NCI-H2196 (cell line): Measurements from ENCODE around the gene PDE6B.
"Not testable (repeated sequence)": the region's sequence is repeated elsewhere in the genome, so short reads cannot be mapped to it uniquely, and the experiment has no call there.

Experiments
- DNase-seq: peaks from one replicate; lab custom pipeline; 2025; ENCODE audit not compliant: unreplicated experiment; lab: John Stamatoyannopoulos, UW

PDE6B gene

GRCh38 chr4:622071-622995 is 3.0 kb upstream of the PDE6B start:
- no peak for DNase-seq

DNA sequence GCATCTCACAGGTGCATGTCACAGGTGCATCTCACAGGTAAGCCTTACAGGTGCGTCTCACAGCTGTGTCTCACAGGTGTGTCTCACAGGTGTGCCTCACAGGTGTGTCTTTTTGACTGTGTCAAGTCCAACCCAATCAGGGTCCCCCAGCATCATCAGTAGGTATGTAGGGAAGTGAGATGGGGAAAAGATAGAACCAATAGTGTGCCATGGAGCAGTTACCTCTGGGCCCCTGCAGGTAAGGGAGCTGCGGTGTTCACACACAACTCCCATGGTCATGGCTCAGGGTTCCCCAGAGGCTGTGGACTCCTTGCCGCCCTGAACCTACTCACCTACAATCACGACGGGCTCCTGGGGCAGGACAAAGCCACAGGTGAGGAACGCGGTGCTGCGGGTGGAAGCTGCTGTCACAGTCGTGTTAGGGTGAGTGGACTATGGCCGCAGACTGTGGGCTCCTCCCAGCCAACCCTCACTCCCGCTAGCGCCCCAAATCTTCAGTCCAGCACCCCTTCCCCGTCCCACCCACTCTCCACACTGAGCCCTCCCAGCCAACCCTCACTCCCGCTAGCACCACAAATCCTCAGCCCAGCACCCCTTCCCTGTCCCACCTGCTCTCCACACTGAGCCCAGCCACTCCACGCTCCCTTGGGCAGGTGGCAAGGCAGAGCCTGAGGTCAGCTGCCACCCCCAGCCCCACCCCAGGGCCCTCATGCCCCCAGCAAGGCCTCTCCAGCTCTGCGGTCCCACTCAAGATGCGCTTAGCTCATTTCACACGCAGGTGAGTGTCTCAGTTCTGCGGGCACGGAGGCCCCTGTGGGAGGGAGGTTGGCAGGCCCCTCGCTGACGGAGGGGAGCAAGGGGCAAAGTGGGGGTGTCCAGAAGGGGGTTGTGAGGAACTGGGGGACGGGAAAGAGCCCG is 2.1 kb upstream of the PDE6B start:
- DNase-seq, result no peak

DNA sequence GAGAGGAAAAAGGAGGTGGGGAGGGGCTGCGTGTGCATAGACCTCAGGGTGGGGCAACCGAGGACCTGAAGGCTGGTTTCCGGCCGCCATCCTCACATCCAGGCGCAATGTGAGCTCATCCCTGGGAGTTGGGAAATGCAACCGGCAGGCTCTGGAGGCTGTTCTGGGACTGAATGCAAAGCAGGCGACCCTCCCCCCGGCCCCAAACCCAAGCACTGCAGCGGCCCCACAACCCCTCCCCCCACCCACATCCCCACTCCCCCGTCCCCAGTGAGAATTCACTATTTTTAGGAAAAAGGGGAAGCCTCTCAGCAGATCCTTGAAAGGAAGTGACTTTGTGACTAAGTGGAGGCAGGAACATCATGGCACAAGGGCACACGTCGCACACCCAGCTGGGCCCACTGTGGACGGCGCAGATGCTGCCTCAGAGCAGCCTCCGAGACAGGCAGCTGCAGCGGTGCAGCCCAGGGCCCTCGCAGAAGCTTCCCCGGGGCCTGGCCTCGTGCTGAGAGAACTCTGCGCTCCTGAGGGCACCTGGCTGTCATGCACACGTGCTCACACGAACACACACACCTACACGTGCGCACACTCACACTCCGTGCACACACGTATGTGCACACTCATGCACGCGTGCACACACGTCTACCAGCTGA is 1.3 kb upstream of the PDE6B start:
- DNase-seq, result no peak

DNA sequence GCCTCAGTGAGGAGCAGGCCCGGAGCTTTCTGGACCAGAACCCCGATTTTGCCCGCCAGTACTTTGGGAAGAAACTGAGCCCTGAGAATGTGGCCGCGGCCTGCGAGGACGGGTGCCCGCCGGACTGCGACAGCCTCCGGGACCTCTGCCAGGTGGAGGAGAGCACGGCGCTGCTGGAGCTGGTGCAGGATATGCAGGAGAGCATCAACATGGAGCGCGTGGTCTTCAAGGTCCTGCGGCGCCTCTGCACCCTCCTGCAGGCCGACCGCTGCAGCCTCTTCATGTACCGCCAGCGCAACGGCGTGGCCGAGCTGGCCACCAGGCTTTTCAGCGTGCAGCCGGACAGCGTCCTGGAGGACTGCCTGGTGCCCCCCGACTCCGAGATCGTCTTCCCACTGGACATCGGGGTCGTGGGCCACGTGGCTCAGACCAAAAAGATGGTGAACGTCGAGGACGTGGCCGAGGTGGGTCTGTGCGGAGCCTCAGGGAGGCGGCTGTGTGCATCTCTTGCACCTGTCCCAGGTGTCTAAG is 323 bp downstream of the PDE6B start:
- DNase-seq, result no peak

DNA sequence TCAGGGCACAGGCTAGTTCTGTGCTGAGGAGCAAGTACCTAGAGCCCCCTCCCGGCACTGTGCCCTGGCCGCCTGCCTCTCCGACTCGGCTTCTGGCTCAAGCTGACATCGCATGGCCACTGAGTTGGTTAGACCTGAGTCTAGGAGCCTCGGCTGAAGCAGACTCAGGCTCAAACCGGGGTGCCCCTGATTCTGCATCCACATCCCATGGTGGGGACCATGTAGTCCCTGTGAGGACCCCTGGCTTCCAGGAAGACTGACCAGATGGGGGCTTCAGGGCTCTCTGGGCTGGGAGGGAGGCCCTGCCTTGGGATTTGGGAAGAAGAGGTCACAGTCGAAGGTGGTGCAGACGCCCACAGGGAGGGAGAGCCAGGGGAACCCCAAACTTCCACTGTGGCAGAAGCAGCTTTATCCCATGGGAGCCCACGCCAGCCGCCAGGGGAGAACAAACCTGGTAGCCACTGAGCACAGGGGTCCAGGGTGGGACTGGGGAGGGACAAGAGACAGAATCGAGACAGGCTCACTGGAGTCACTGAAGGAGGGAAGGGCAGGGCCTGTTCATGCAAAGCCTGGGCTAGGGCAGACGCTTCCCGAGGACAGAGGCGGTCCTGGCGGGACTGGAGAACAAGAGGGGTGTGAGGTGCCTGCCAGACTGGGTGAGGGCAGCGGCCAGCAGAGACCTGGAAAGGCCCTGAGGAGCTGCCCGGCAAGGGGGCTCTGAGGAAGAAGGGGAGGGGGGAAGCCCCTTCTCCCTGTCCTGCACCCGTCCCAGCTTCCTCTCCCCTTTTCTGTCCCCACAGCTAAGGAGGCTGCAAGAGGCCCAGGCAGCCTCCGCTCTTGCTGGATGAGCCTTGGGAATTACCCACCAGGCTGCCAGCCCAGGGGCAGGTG is 1.1 kb downstream of the PDE6B start:
- DNase-seq, result no peak

DNA sequence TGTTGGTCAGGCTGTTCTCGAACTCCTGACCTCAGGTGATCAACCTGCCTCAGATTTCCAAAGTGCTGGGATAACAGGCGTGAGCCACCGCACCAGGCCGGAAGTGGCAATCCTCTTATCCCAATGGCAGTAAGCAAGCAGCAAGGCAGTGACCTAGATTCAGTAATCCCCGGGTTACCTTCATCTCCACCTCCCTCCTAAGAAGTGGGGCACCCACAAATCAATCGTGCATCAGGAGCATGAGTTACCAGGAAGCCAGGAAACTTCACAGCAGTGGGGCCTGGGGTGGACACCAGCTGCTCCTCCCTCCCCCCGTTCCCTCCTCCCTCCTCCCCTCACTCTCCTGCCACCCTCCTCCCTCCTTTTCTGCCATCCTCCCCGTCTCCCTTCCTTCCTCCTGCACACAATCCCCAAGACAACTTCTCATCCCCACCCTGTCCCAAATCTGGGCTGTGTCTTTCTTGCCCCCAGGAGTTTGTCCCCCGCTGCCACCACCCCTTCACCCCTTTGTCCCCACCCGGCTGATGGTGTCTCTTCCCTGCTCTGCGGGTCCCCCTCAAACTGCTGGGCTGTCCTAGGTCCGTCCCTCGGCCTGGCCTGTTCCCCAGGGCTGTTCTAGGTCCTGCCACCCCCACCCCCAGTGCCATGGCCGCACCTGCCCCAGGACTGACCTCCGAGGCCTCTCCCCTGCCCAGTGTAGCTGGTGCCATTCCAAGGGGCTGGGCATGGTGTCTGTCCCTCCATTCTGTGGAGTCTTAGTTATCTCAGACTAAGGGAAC is 2.2 kb downstream of the PDE6B start:
- no peak for DNase-seq

DNA sequence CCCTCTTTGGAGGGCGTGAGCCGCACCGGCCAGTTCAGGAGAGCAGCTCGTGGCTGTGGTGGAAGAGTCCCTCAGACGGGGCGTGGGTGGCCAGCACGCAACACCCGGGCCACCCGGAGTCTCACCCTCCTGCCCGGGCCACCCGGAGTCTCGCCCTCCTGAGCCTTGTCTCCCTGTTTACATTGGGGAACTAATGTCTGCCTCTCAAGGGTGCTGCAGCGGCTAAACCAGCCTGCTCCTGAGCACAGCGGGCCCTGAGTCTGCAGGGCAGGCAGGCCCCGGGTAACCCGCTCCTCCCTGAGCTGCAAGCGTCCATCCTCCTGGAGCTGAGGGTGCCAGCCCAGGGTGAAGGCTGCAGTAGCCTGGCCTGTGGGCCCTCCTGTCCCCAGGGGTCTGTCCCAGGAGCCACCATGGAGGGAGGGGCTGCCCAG is 3.0 kb downstream of the PDE6B start:
- DNase-seq, result no peak

DNA sequence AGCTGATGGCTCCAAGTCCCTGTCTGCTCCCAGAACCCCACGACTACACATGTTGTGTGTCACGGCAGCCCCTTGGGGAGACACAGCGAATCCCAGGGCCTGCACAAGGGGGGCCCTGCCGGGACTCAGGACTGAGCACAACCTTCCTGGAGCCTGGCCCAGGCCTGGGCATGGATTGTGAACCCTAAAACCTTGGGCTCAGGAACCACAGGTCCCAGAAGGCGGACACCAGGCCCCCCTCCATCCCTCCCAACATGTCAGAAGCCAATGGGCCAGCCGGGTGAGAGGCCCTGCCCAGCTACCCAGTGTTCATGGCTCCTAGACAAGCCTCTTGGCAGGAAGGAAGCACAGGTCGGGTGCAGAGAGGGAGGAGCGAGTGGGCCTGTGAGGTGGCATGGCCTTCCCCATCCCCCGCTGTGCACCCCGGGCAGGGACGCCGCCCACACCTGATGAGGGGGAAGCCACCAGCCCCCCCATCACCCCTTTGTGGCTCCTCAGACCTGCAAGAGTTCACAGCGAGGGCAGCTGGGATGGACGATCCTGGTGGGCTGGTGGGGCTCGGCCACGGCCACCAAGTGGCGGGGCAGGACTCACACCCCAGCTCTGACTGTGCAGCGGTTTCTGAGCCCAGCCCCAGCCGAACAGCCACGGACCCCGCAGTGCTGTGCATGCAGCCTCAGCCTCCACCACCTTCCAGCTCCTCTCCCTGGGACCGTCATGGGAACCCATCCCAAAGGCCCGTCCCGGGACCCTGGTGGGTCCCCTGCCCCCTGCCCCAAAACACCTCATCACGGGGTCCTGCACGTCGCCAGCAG is 3.7 kb downstream of the PDE6B start:
- DNase-seq, result no peak

DNA sequence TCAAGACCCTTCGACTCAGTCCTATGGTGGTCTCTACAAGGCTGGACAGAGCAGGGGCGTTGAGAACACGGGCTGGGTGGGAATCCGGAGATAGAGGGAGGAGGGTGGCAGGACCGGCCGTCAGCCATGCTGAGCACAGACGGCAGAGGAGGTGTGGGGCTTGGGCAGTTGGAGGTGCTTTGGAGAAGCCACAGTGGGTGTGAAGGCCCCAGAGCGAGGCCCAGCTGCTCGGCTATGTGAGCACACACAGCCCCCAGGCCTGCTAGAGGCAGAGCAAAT is 4.2 kb downstream of the PDE6B start:
- no peak for DNase-seq

GRCh38 chr4:629915-630641 is 4.7 kb downstream of the PDE6B start:
- DNase-seq, result no peak

DNA sequence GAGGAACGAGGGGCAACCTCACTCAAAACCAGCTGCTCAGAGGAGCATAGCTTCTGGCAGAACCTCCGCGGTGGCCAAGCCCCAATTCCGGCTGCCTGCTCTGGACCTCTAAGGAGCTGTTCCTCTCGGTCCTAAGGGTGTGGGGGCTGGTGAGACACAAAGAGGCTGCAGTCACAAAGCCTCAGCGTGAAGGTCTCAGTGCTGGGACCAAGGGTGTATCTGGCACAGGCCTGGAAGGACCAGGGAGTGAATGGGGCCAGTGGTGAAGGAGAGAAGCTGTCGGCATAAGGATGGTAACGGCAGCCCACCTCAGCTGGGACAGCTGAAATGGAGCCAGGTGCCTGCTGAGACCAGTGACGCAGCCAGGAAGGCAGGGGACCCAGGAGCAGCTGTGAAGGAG is 5.3 kb downstream of the PDE6B start:
- DNase-seq, result no peak

GRCh38 chr4:632196-632790 is 6.9 kb downstream of the PDE6B start:
- DNase-seq, result no peak

DNA sequence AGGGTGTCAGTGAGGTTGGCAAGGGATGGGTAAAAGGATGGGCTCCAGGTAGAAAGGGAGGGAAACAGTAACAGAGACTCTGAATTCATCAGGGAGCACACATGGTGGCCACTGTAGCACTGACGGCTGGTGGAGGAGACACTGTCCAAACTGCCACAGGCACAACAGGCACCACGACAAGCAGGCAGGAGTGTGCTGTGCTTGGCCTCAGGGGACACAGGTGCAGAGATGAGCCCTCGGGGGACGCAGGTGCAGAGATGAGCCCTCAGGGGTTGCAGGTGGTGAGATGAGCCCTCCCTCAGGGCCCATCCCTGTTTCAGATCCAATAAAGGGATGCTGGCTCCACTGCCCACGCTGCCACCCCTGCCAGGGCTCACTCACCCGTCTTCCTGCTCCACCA is 7.6 kb downstream of the PDE6B start:
- no peak for DNase-seq

GRCh38 chr4:633406-633805 is 8.0 kb downstream of the PDE6B start:
- DNase-seq, result no peak

DNA sequence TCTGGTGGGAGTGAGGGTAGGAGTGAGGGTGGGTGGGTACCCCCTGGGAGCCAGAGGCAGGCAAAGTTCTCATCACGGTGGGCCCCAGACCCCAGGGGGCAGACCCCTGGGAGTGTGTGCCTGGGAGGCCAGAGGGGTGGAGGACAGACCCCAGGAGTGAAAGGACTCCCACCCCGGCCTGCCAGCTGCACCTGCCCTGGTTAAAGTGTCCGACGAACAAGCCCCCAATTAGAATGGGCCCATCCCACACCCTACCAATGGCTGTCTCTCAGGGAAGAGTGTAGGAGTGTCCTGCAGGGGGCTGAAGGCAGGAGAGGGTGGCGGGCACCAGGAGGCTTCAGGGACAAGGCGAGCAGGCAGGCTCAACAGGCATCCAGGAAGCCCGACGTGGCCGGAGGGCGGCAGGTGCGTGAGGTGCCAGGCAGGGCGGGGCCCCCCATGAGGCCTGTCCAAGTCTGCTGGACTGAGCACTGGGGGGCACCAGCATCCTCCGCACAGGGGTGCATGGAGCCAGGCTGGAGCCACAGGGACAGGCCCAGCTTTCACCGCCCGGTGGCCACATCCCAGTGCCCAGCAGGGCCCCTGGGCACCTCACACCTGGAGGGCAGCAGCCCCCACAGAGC is 8.7 kb downstream of the PDE6B start:
- no peak for DNase-seq

DNA sequence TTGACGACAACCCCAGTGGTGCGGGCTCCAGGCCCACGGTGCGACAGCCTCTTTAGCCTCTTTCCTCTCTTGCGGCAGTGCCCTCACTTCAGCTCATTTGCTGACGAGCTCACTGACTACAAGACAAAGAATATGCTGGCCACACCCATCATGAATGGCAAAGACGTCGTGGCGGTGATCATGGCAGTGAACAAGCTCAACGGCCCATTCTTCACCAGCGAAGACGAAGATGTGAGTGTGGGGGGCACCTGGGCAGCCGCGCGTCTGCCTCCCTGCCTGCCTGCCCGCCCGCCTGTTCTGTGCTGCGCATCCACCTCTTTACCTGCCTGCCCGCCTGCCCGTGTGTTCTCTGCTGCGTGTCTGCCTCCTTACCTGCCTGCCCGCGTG is 9.2 kb downstream of the PDE6B start:
- no peak for DNase-seq

DNA sequence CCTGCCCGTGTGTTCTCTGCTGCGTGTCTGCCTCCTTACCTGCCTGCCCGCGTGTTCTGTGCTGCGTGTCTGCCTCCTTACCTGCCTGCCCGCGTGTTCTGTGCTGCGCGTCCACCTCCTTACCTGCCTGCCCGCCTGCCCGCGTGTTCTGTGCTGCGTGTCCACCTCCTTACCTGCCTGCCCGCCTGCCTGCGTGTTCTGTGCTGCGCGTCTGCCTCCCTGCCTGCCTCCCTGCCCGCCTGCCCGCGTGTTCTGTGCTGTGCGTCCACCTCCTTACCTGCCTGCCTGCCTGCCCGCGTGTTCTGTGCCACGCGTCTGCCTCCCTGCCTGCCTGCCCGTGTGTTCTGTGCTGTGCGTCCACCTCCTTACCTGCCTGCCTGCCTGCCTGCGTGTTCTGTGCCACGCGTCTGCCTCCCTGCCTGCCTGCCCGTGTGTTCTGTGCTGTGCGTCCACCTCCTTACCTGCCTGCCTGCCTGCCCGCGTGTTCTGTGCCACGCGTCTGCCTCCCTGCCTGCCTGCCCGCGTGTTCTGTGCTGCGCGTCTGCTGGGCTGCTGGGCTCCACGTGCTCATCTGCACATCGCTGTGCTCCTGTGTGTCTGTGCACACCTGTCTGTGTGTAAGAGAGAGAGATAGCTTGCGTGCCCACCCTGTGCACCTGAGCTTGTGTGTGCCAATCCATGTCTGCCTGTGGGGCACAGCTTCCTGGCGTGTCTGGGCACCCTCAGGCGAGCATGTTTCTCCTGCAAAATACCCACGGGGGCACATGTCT is 9.9 kb downstream of the PDE6B start:
- not testable (repeated sequence) for DNase-seq
